Kidney epithelial cell (primary cell): ENCODE results near the gene MMP14. TPM values are rescaled to one million over a fixed set of nuclear protein-coding genes. Genes with fewer than 3 reads are reported as not detected.

ENCODE experiments used
- DNase-seq: peaks from one replicate; pipeline ENCODE4 v3.0.0-alpha.2; 2010; ENCODE audit warnings: low read depth
- H3K27me3 ChIP-seq: 2 replicates; pipeline ENCODE4 v1.6.0; 2011; ENCODE audit warnings: low read length; ENCODE audit not compliant: control insufficient read depth, insufficient read depth
- H3K36me3 ChIP-seq: 2 replicates; pipeline ENCODE4 v1.5.1; 2011; ENCODE audit warnings: low read length; ENCODE audit not compliant: control insufficient read depth, insufficient read depth
- H3K4me3 ChIP-seq: 2 replicates; pipeline ENCODE4 v1.5.1; 2011; ENCODE audit warnings: low read depth, mild to moderate bottlenecking, control low read depth, low read length
- CTCF ChIP-seq: IDR thresholded peaks from 2 replicates; pipeline ENCODE4 v1.5.1; 2011; ENCODE audit warnings: mild to moderate bottlenecking, moderate library complexity, low read length, control low read depth, inconsistent platforms; ENCODE audit not compliant: insufficient read depth, poor library complexity, severe bottlenecking
- total RNA-seq: library from RNA; depleted of rRNA; stranded (reverse); fragments of >200 nt; gene quantifications from 2 replicates; pipeline ENCODE4 v1.2.3, GENCODE V29; 2015

The MMP14 gene
- total RNA-seq, 1 donor from 2014 or later = 669 TPM

GRCh38 chr14:22837750-22838538, 1.6 kb downstream of the MMP14 start:
- Histone ChIP-seq H3K27me3 (no peaks in the 10 kb centered on the region), H3K36me3 (no peaks in the 10 kb centered on the region), H3K4me3 (peak overlapping the region; percentile 94)
- TF ChIP-seq CTCF = no peak
- DNase-seq = no peak

GRCh38 chr14:22838631-22839041, 2.3 kb downstream of the MMP14 start:
- H3K36me3 ChIP-seq = no peaks in the 10 kb centered on the region
- H3K4me3 ChIP-seq = peak overlapping the region; percentile 94
- no peak for DNase-seq
- no peaks in the 10 kb centered on the region for H3K27me3 ChIP-seq
- TF ChIP-seq CTCF = no peak

GRCh38 chr14:22839159-22839779, 2.9 kb downstream of the MMP14 start:
- H3K36me3 ChIP-seq = no peaks in the 10 kb centered on the region
- no peak for TF ChIP-seq CTCF
- no peaks in the 10 kb centered on the region for H3K27me3 ChIP-seq
- DNase-seq = no peak
- H3K4me3 ChIP-seq = peak overlapping the region; percentile 94

GRCh38 chr14:22841311-22841710, 4.9 kb downstream of the MMP14 start:
- H3K4me3 ChIP-seq = no peak overlapping the region
- H3K36me3 ChIP-seq = no peaks in the 10 kb centered on the region
- no peak for DNase-seq
- no peak for TF ChIP-seq CTCF
- H3K27me3 ChIP-seq = no peaks in the 10 kb centered on the region

- Histone ChIP-seq H3K4me3 (no peak overlapping the region), H3K36me3 (peaks cover under 1% of the 10 kb centered on the region), H3K27me3 (no peaks in the 10 kb centered on the region)
- TF ChIP-seq CTCF = no peak
- no peak for DNase-seq
These were observed 5.4 kb downstream of the MMP14 start for GRCh38 chr14:22841769-22842168.
